VCaP (cell line): ENCODE data around the gene IL17A.

ENCODE experiments used
- H3K27ac ChIP-seq: fragments of 450-650 bp; 2 replicates; pipeline ENCODE4 v1.5.1; 2017
- TF ChIP-seq, protein P1 (sequence below): fragments of 450-650 bp; conservative IDR thresholded peaks from 2 replicates; pipeline ENCODE4 v1.5.1; 2017; ENCODE audit warnings: mild to moderate bottlenecking, moderate library complexity

The IL17A gene

DNA sequence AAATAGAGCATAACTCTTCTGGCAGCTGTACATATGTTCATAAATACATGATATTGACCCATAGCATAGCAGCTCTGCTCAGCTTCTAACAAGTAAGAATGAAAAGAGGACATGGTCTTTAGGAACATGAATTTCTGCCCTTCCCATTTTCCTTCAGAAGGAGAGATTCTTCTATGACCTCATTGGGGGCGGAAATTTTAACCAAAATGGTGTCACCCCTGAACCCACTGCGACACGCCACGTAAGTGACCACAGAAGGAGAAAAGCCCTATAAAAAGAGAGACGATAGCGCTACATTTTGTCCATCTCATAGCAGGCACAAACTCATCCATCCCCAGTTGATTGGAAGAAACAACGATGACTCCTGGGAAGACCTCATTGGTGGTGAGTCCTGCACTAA, at the start of gene IL17A:
Gene IL17A (plus strand): TSS at position 301 of the 400 bp plus-strand sequence. CDS start 57 bp downstream, at position 358.
- H3K27ac ChIP-seq = no peak within 1 kb of the TSS

DNA sequence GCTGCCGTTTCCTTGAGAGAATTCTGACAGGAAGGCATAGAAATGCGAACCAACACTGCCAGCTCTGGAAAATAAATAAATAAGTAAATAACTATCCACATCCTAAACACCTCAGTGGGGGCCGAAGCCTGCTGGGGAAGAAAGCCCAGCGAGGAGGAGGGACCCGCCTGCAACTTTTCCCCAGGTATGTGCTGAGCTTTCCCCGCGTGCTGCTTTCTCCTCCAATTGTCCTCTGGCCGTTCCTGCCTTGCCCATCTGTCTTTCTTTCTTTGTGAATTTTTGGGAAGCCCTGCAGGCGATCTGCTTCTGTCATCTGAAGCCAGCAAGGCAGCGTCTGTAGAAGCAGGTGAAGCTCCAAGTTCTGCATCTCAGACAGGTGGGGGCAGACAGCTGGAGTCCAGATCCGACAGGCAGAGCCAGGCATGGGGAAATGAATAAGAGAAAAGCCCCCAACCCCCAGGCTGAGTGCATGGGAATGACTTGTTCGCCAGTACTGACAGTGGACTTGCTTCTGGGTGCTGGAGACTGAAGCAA, 49.2 kb upstream of the IL17A start:
- no peak overlapping the region for H3K27ac ChIP-seq
- TF ChIP-seq, protein P1, sequence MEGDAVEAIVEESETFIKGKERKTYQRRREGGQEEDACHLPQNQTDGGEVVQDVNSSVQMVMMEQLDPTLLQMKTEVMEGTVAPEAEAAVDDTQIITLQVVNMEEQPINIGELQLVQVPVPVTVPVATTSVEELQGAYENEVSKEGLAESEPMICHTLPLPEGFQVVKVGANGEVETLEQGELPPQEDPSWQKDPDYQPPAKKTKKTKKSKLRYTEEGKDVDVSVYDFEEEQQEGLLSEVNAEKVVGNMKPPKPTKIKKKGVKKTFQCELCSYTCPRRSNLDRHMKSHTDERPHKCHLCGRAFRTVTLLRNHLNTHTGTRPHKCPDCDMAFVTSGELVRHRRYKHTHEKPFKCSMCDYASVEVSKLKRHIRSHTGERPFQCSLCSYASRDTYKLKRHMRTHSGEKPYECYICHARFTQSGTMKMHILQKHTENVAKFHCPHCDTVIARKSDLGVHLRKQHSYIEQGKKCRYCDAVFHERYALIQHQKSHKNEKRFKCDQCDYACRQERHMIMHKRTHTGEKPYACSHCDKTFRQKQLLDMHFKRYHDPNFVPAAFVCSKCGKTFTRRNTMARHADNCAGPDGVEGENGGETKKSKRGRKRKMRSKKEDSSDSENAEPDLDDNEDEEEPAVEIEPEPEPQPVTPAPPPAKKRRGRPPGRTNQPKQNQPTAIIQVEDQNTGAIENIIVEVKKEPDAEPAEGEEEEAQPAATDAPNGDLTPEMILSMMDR = no peak

More for the DNA sequence above, at the start of gene IL17A:
- TF ChIP-seq, protein P1 = no peak

DNA sequence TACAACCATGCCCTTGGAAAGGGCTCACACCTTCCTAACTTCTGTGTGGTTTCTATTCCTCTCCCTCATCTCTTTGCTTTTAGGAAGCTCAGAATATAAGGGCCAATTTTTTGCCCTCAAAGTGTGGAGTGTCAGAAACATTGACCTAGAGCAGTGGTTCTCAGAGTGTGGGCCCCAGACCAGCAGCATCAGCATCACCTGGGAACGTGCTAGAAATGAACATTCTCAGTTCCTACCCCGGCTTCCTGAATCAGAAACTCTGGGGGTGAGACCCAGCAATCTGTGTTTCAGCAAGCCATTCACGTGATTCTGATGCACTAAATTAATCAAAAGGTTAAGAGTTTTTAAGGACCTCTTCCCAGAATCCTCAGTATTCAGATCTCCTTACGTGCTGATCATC, 47.9 kb upstream of the IL17A start:
- TF ChIP-seq, protein P1 = no peak
- H3K27ac ChIP-seq = no peak overlapping the region

DNA sequence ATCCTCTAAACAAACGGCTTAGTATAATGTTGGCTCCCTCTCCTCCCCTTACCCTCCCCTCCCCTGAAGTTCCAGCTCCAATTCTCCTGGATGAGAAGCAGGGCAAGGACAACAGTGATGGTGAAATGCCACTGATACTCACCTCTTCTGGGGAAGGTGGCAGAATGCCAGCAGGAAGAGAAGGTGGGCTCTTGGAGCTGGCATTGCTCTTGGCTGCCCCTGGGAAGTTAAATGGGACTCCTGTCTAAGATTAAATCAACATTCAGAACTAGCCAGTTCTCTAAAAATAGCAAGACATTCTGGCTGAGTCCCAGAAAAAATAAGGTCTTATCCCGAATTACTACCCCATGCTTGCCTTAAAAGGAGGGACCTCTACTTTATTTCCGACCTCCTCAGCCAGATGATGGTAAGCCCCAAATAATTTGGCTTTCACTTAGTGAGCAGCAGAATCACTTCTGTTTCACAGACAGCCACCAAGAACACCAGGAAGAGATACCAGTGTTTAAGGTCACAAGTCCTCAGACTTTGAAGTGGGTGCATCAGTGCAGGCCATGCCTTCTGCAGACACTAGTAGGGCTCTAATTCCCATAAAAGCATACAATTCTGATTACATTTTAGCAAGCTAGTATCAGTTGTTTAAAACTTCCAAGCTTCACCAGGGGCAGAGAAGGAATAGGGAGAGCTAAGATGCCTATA, 46.0 kb upstream of the IL17A start:
- TF ChIP-seq, protein P1 = no peak
- H3K27ac ChIP-seq = no peak overlapping the region

DNA sequence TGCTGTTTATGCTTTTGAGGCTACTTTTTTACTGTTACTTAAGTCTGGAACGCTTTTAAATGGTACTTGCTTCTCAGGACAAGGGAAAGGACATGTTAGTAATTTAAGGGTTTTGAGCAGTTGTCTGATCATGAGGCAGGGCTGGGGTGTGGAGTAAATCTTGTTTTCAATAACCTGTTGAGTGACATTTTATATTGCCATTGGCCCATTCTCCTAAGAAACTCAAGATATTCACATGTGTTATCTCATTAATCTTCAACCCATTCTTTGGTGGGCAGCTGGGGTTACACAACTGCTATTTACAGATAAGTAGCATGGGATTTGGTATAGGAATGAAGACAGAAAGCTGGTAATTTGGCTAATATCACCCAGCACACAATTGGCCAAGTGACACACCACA, 44.6 kb upstream of the IL17A start:
- no peak overlapping the region for H3K27ac ChIP-seq
- TF ChIP-seq, protein P1 = no peak

DNA sequence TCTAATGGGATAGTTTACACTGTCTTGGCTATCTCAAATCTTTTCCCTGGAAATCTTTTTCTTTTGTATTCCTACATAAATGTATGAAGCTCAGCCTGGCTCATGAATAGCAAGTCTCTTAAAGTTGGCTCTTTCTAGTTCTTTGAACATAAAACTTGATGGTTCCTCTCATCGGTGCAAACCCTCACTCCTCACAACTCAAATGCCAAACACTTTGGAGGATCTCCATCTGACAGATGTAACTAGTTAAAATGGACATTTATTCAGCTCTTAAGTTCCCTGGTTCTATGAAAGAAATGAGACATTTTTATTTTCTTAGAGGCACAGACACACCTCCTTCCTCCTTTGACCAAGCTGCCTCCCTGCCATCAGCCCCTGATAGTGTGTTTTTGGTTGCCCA, 43.6 kb upstream of the IL17A start:
- no peak overlapping the region for H3K27ac ChIP-seq
- TF ChIP-seq, protein P1 = no peak

DNA sequence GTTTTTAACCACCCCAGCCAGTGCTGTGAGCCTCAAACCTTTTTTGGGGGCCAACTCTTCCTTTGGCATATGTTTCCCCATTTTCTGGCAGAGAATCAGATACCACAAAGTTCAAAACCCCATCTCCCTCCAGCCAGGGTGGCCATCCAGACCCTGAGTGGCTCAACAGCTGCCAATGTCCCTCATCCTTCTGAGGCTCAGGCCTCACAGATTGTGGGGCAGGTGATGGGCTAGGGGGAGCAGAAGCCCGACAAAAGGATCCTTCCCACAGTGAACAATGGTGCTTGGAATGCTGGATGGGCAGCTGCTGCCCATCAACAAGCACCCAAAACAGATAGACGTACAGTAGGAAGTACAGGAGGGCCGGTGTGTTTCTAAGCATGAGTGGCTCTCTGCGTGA, 42.6 kb upstream of the IL17A start:
- TF ChIP-seq, protein P1 = no peak
- H3K27ac ChIP-seq = no peak overlapping the region
